Suppressor macrophage (primary cell): ENCODE results near the gene GSTCD.

Source experiments
- DNase-seq, 4 experiments: peaks; one replicate each; pipeline ENCODE4 v3.0.0-alpha.2; 2020 to 2022

GSTCD gene

GRCh38 chr4:105894660-105895582, 186.3 kb downstream of the GSTCD start, which contains the start of gene NPNT:
TSS of gene NPNT (plus strand) at chr4:105895471. CDS start at chr4:105895653, 182 bp downstream.
- no peak for DNase-seq

GRCh38 chr4:105895583-105896460, 187.2 kb downstream of the GSTCD start:
- no peak for DNase-seq

GRCh38 chr4:105896461-105896942, 187.9 kb downstream of the GSTCD start:
- no peak for DNase-seq
